NCI-H1417 treated with DMSO at 0.1 percent for 48 hours (cell line): ENCODE measurements around the gene SPHK2.
A peak's percentile ranks its signal among the peaks of the same experiment; 100 is the strongest.
"Not testable (repeated sequence)": the region's sequence is repeated elsewhere in the genome, so short reads cannot be mapped to it uniquely, and the experiment has no call there.

ENCODE experiments used
- DNase-seq: peaks from one replicate; lab custom pipeline; 2025; lab: John Stamatoyannopoulos, UW

SPHK2 gene

GRCh38 chr19:48637449-48637947 lies 18.2 kb downstream of the SPHK2 start:
- DNase-seq, result peak; percentile 85

GRCh38 chr19:48637948-48638830 lies 18.9 kb downstream of the SPHK2 start:
- DNase-seq, result peak; percentile 83

GRCh38 chr19:48638831-48639381 lies 19.6 kb downstream of the SPHK2 start:
- no peak for DNase-seq

GRCh38 chr19:48639483-48640375 lies 20.4 kb downstream of the SPHK2 start:
- DNase-seq, result no peak

- no peak for DNase-seq
Measured at GRCh38 chr19:48641850-48642249, 22.5 kb downstream of the SPHK2 start.

GRCh38 chr19:48642862-48643261 lies 23.6 kb downstream of the SPHK2 start:
- no peak for DNase-seq

GRCh38 chr19:48644355-48644754 lies 25.0 kb downstream of the SPHK2 start:
- DNase-seq, result no peak

GRCh38 chr19:48644839-48645619 lies 25.7 kb downstream of the SPHK2 start:
- peak; percentile 26 for DNase-seq

GRCh38 chr19:48645620-48646000 lies 26.3 kb downstream of the SPHK2 start:
- no peak for DNase-seq

- DNase-seq, result peak; percentile 53
Measured at GRCh38 chr19:48646001-48646721, 26.9 kb downstream of the SPHK2 start, which contains the start of gene CA11. TSS of gene CA11 (minus strand) at chr19:48646187. CDS start at chr19:48645632, 555 bp downstream.

- no peak for DNase-seq
Measured at GRCh38 chr19:48646722-48647216, 27.5 kb downstream of the SPHK2 start.

- DNase-seq, result no peak
Measured at GRCh38 chr19:48648134-48648533, 28.8 kb downstream of the SPHK2 start.

- no peak for DNase-seq
Measured at GRCh38 chr19:48650974-48651682, 31.8 kb downstream of the SPHK2 start.

- no peak for DNase-seq
Measured at GRCh38 chr19:48651683-48652048, 32.4 kb downstream of the SPHK2 start.

GRCh38 chr19:48654299-48655059 lies 35.2 kb downstream of the SPHK2 start:
- no peak for DNase-seq

GRCh38 chr19:48656840-48657474 lies 37.7 kb downstream of the SPHK2 start:
- DNase-seq, result no peak

- DNase-seq, result not testable (repeated sequence)
Measured at GRCh38 chr19:48657828-48658227, 38.5 kb downstream of the SPHK2 start.

GRCh38 chr19:48658483-48658882 lies 39.2 kb downstream of the SPHK2 start:
- no peak for DNase-seq

- no peak for DNase-seq
Measured at GRCh38 chr19:48659768-48660167, 40.5 kb downstream of the SPHK2 start.
